ENCODE results near the gene SFSWAP. TPM values are rescaled to one million over a fixed set of nuclear protein-coding genes. Genes with fewer than 3 reads are reported as not detected.

Gene SFSWAP
- polyA plus RNA-seq, 1 donor from 2014 or later: 56.6 TPM

DNA sequence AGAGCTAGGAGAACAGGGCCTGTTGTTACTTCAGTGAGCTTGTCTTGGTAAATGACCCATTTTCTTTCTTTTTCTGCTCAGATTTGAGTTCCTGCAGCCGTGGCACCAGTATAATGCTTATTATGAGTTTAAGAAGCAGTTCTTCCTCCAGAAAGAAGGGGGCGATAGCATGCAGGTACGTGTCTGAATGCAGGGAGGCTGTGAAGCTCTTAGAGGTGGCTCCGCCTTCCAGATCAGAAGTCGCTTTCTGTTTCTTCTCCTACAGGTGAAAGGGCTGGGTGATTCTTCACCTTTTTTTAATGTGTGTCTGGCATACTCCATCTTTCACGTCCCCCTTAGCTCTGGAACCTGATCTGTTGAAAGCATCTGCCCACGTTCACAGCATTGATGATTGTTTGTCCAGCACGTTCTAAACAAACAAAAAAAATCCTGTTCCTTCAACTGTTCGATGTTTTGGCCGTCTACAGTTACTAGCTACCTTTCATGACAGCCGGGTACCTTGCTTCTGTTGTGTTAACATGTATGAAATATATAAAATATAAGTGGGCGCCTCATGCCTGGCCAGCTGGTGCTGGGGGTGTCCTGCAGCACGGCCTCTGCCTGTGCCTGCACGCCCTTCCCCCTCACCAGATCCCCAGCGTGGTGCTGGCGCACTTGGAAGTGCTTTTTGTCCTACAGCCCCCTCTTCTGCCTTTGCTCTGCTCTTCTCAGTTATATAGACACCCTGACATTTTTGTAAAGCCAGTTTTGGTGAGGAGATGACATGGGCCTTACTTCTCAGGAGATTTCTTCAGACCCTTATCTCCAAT lies 44.6 kb downstream of the SFSWAP start:
- Histone ChIP-seq H4K20me1 (ENCODE audit: insufficient read depth) (no peaks in the 10 kb centered on the region), H3K27me3 (ENCODE audit: insufficient read depth, low read depth, low read length) (no peaks in the 10 kb centered on the region), H3K36me3 (ENCODE audit: insufficient read depth, low read length) (peaks cover 11% of the 10 kb centered on the region), H3K9ac (ENCODE audit: low read length) (no peak overlapping the region), H3K4me3 (ENCODE audit: low read length) (no peak overlapping the region), H3K79me2 (replicated peaks; ENCODE audit: insufficient read depth, low read length) (no peaks in the 10 kb centered on the region), H3K9me2 (ENCODE audit: insufficient read depth, low read length) (no peaks in the 10 kb centered on the region), H3F3A (ENCODE audit: insufficient read depth, low read length, poor library complexity, severe bottlenecking) (no peaks in the 10 kb centered on the region), H3K27ac (ENCODE audit: low read length) (no peak overlapping the region), H3K9me3 (ENCODE audit: low read length) (no peaks in the 10 kb centered on the region), H2AFZ (ENCODE audit: low read depth, low read length) (no peak overlapping the region), H3K4me2 (ENCODE audit: low read length) (no peak overlapping the region)
- peak; percentile 38 for TF ChIP-seq RAD21 (conservative IDR thresholded peaks at IDR 0.05)
- peak; percentile 55 for TF ChIP-seq CTCF (IDR thresholded peaks at IDR 0.05; ENCODE audit: poor library complexity, severe bottlenecking)
- TF ChIP-seq SMC3 (conservative IDR thresholded peaks at IDR 0.05; ENCODE audit: poor library complexity): peak; percentile 36
- TF ChIP-seq REST (IDR thresholded peaks at IDR 0.05; ENCODE audit: borderline replicate concordance): no peak

DNA sequence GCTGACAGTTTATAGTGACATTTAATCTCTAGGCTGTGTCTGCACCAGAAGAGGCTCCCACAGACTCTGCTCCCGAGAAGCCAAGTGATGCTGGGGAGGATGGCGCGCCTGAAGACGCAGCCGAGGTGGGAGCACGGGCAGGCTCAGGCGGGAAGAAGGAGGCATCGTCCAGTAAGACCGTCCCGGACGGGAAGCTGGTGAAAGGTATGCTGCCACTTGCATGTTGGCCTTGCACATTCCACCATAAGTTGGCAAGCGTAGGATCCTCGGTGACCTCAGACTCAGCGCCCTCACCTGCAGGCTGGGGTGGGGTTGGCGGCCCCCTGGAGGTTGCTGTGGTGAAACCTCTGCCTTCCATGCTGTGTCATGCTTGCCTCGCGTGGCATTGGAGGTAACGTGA lies 45.6 kb downstream of the SFSWAP start:
- Histone ChIP-seq H3K27ac (ENCODE audit: low read length) (no peak overlapping the region), H3K9ac (ENCODE audit: low read length) (no peak overlapping the region)

More for the DNA sequence above, 45.6 kb downstream of the SFSWAP start:
- Histone ChIP-seq H3K36me3 (ENCODE audit: insufficient read depth, low read length) (peaks cover 11% of the 10 kb centered on the region), H3K4me2 (ENCODE audit: low read length) (no peak overlapping the region), H3K4me3 (ENCODE audit: low read length) (no peak overlapping the region), H2AFZ (ENCODE audit: low read depth, low read length) (no peak overlapping the region), H3K9me3 (ENCODE audit: low read length) (no peaks in the 10 kb centered on the region), H3K27me3 (ENCODE audit: insufficient read depth, low read depth, low read length) (no peaks in the 10 kb centered on the region), H3F3A (ENCODE audit: insufficient read depth, low read length, poor library complexity, severe bottlenecking) (no peaks in the 10 kb centered on the region), H3K9me2 (ENCODE audit: insufficient read depth, low read length) (no peaks in the 10 kb centered on the region), H3K79me2 (replicated peaks; ENCODE audit: insufficient read depth, low read length) (no peaks in the 10 kb centered on the region), H4K20me1 (ENCODE audit: insufficient read depth) (no peaks in the 10 kb centered on the region)
- TF ChIP-seq EP300 (conservative IDR thresholded peaks at IDR 0.05; ENCODE audit: poor library complexity, severe bottlenecking) (no peak), REST (IDR thresholded peaks at IDR 0.05; ENCODE audit: borderline replicate concordance) (no peak), TAF1 (IDR thresholded peaks at IDR 0.05; ENCODE audit: low read depth) (no peak), RAD21 (conservative IDR thresholded peaks at IDR 0.05) (no peak), EZH2 (IDR thresholded peaks at IDR 0.05; ENCODE audit: borderline replicate concordance, insufficient read depth, low read length, poor library complexity, severe bottlenecking) (no peak), SMC3 (conservative IDR thresholded peaks at IDR 0.05; ENCODE audit: poor library complexity) (no peak), MXI1 (conservative IDR thresholded peaks at IDR 0.05; ENCODE audit: poor library complexity, severe bottlenecking) (no peak), POLR2AphosphoS5 (IDR thresholded peaks at IDR 0.05) (no peak), CTCF (IDR thresholded peaks at IDR 0.05; ENCODE audit: poor library complexity, severe bottlenecking) (no peak)

Measured in neural cell (in vitro differentiated cells).